Neural cell (in vitro differentiated cells): ENCODE results near the gene NTRK1. TPM values are rescaled to one million over a fixed set of nuclear protein-coding genes. Genes with fewer than 3 reads are reported as not detected.

Source experiments
- H2AFZ ChIP-seq: fragments of 200-600, 300-800 bp; sonication (generic), shearing (Covaris generic); 2 replicates; pipeline ENCODE4 v1.6.0; 2014; ENCODE audit warnings: low read depth, mild to moderate bottlenecking, antibody characterized with exemption, low read length, moderate library complexity
- H3F3A ChIP-seq: fragments of 200-600 bp; shearing (Covaris generic); 2 replicates; pipeline ENCODE4 v1.6.1; 2016; ENCODE audit warnings: mild to moderate bottlenecking, moderate library complexity, mixed read lengths, antibody characterized with exemption, low read length; ENCODE audit not compliant: insufficient read depth, poor library complexity, severe bottlenecking
- H3K27ac ChIP-seq: fragments of 200-600, 300-800 bp; sonication (generic), shearing (Covaris generic); 2 replicates; pipeline ENCODE4 v1.5.1; 2014; ENCODE audit warnings: mild to moderate bottlenecking, low read length, moderate library complexity
- H3K27me3 ChIP-seq: fragments of 300-800, 200-600 bp; sonication (generic), shearing (Covaris generic); 2 replicates; pipeline ENCODE4 v1.6.0; 2014; ENCODE audit warnings: mild to moderate bottlenecking, low read depth, low read length, moderate library complexity; ENCODE audit not compliant: insufficient read depth
- H3K36me3 ChIP-seq: fragments of 300-800, 200-600 bp; sonication (generic), shearing (Covaris generic); 2 replicates; pipeline ENCODE4 v1.5.1; 2014; ENCODE audit warnings: mild to moderate bottlenecking, antibody characterized with exemption, low read length, moderate library complexity; ENCODE audit not compliant: insufficient read depth
- H3K4me2 ChIP-seq: fragments of 300-800, 200-600 bp; sonication (generic), shearing (Covaris generic); 2 replicates; pipeline ENCODE4 v1.6.0; 2014; ENCODE audit warnings: mild to moderate bottlenecking, low read length
- H3K4me3 ChIP-seq: fragments of 300-800, 200-600 bp; sonication (generic), shearing (Covaris generic); 2 replicates; pipeline ENCODE4 v1.5.1; 2014; ENCODE audit warnings: mild to moderate bottlenecking, low read length, moderate library complexity
- H3K79me2 ChIP-seq: fragments of 200-600 bp; shearing (Covaris generic); replicated peaks from 2 replicates; pipeline ENCODE4 v1.6.0; 2014; ENCODE audit warnings: mild to moderate bottlenecking, low read length, moderate library complexity; ENCODE audit not compliant: insufficient read depth
- H3K9ac ChIP-seq: fragments of 300-800, 200-600 bp; sonication (generic), shearing (Covaris generic); 2 replicates; pipeline ENCODE4 v1.6.1; 2016; ENCODE audit warnings: mild to moderate bottlenecking, low read length, mixed read lengths
- H3K9me2 ChIP-seq: fragments of 200-600 bp; shearing (Covaris generic); 2 replicates; pipeline ENCODE4 v1.6.1; 2016; ENCODE audit warnings: mild to moderate bottlenecking, low read length, mixed read lengths; ENCODE audit not compliant: insufficient read depth
- H3K9me3 ChIP-seq: fragments of 200-600, 300-800 bp; sonication (generic), shearing (Covaris generic); 2 replicates; pipeline ENCODE4 v1.6.1; 2016; ENCODE audit warnings: mild to moderate bottlenecking, mixed run types, low read length, moderate library complexity, mixed read lengths
- H4K20me1 ChIP-seq: fragments of 200-600 bp; shearing (Covaris generic); 2 replicates; pipeline ENCODE4 v1.6.1; 2016; ENCODE audit warnings: mild to moderate bottlenecking, mixed run types; ENCODE audit not compliant: insufficient read depth
- CTCF ChIP-seq: fragments of 450-650 bp; IDR thresholded peaks from 2 replicates; pipeline ENCODE4 v1.5.1; 2014; ENCODE audit warnings: antibody characterized with exemption, mild to moderate bottlenecking, moderate library complexity; ENCODE audit not compliant: poor library complexity, severe bottlenecking
- EP300 ChIP-seq: fragments of 450-650 bp; conservative IDR thresholded peaks from 2 replicates; pipeline ENCODE4 v1.6.1; 2014; ENCODE audit warnings: antibody characterized with exemption, mild to moderate bottlenecking, moderate library complexity; ENCODE audit not compliant: poor library complexity, severe bottlenecking
- EZH2 ChIP-seq: fragments of 200-600, 300-800 bp; shearing (Covaris generic), sonication (generic); IDR thresholded peaks from 2 replicates; pipeline ENCODE4 v1.6.1; 2014; ENCODE audit warnings: antibody characterized with exemption, low read length, borderline replicate concordance, mild to moderate bottlenecking; ENCODE audit not compliant: insufficient read depth, poor library complexity, severe bottlenecking
- MXI1 ChIP-seq: fragments of 450-650 bp; conservative IDR thresholded peaks from 2 replicates; pipeline ENCODE4 v1.6.1; 2014; ENCODE audit warnings: antibody characterized with exemption, mild to moderate bottlenecking; ENCODE audit not compliant: poor library complexity, severe bottlenecking
- POLR2AphosphoS5 ChIP-seq: IDR thresholded peaks from 2 replicates; pipeline ENCODE4 v1.6.1; 2012
- RAD21 ChIP-seq: fragments of 450-650 bp; conservative IDR thresholded peaks from 2 replicates; pipeline ENCODE4 v1.6.1; 2014; ENCODE audit warnings: antibody characterized with exemption, mild to moderate bottlenecking, moderate library complexity
- REST ChIP-seq: IDR thresholded peaks from 2 replicates; pipeline ENCODE4 v1.6.1; 2012; ENCODE audit warnings: borderline replicate concordance
- SMC3 ChIP-seq: fragments of 450-650 bp; conservative IDR thresholded peaks from 2 replicates; pipeline ENCODE4 v1.6.1; 2014; ENCODE audit warnings: antibody characterized with exemption, mild to moderate bottlenecking, moderate library complexity; ENCODE audit not compliant: poor library complexity
- TAF1 ChIP-seq: IDR thresholded peaks from 2 replicates; pipeline ENCODE4 v1.6.1; 2012; ENCODE audit warnings: low read depth
- polyA plus RNA-seq: library from polyadenylated mRNA; depleted of rRNA; stranded (reverse); fragments of >200 nt; gene quantifications from 2 replicates; pipeline ENCODE4 v1.2.3, GENCODE V29; 2014

The NTRK1 gene
- polyA plus RNA-seq, 1 donor from 2014 or later: 4.9 TPM

GRCh38 chr1:156858959-156859522 is 1.6 kb upstream of the NTRK1 start, which contains the start of gene INSRR:
TSS of gene INSRR (minus strand) at chr1:156859117. CDS start at chr1:156858621, 496 bp downstream.
- H3K4me3 ChIP-seq: peak within 1 kb of the TSS; percentile 64
- H4K20me1 ChIP-seq: no peaks in the 10 kb centered on the region
- peak within 1 kb of the TSS; percentile 45 for H3K9ac ChIP-seq
- no peak for TF ChIP-seq MXI1
- TF ChIP-seq EP300: no peak
- TF ChIP-seq SMC3: no peak
- no peak for TF ChIP-seq CTCF
- TF ChIP-seq TAF1: no peak
- no peak for TF ChIP-seq POLR2AphosphoS5
- no peak for TF ChIP-seq RAD21
- TF ChIP-seq EZH2: no peak
- no peak for TF ChIP-seq REST
- H3K79me2 ChIP-seq: no peaks in the 10 kb centered on the region
- H3K36me3 ChIP-seq: no peaks in the 10 kb centered on the region
- no peaks in the 10 kb centered on the region for H3K9me2 ChIP-seq
- H3K27ac ChIP-seq: no peak within 1 kb of the TSS
- H3K27me3 ChIP-seq: peaks cover 56% of the 10 kb centered on the region
- H3K4me2 ChIP-seq: peak within 1 kb of the TSS; percentile 84
- no peaks in the 10 kb centered on the region for H3F3A ChIP-seq
- no peak within 1 kb of the TSS for H2AFZ ChIP-seq
- H3K9me3 ChIP-seq: no peaks in the 10 kb centered on the region

GRCh38 chr1:156859523-156860112 is 1.0 kb upstream of the NTRK1 start:
- no peaks in the 10 kb centered on the region for H3K79me2 ChIP-seq
- H3K4me2 ChIP-seq: peak overlapping the region; percentile 84
- no peaks in the 10 kb centered on the region for H3K36me3 ChIP-seq
- no peaks in the 10 kb centered on the region for H3F3A ChIP-seq
- H4K20me1 ChIP-seq: no peaks in the 10 kb centered on the region
- H3K27ac ChIP-seq: no peak overlapping the region
- no peaks in the 10 kb centered on the region for H3K9me2 ChIP-seq
- no peak overlapping the region for H2AFZ ChIP-seq
- no peaks in the 10 kb centered on the region for H3K9me3 ChIP-seq
- peak overlapping the region; percentile 45 for H3K9ac ChIP-seq
- H3K27me3 ChIP-seq: peaks cover 56% of the 10 kb centered on the region
- TF ChIP-seq RAD21 (no peak), EZH2 (no peak), CTCF (no peak), MXI1 (no peak), SMC3 (no peak), TAF1 (no peak), POLR2AphosphoS5 (no peak), EP300 (no peak), REST (no peak)
- H3K4me3 ChIP-seq: peak overlapping the region; percentile 64
